Heart right ventricle (tissue), 16 donors: Measurements from ENCODE around the gene MARK1. TPM values are rescaled to one million over a fixed set of nuclear protein-coding genes. Genes with fewer than 3 reads are reported as not detected.

Source experiments
- ATAC-seq, 8 donors: fragments of 200-7000 bp; cut with Tn5 transposase; one replicate each; pipeline ENCODE4 v1.9.1; 2020; ENCODE audit warnings: mild to moderate bottlenecking in 8 of 8, moderate library complexity in 8 of 8, moderate number of reproducible peaks in 1 of 8
- DNase-seq, 2 donors: peaks; one replicate each; pipeline ENCODE4 v3.0.0-alpha.2; 2020
- H3K27ac ChIP-seq, 10 donors: fragments of 200-600 bp; sonication (generic) in 2 of 10; one replicate each; pipeline versions ENCODE4 v1.5.0 to v1.8.0; 2020 to 2022; ENCODE audit warnings: mild to moderate bottlenecking in 3 of 10
- H3K27me3 ChIP-seq, 7 donors: fragments of 200-600 bp; one replicate each; pipeline ENCODE4 v1.8.0; 2021 to 2022; ENCODE audit warnings: mild to moderate bottlenecking in 2 of 7
- H3K36me3 ChIP-seq, 9 donors: fragments of 200-600 bp; sonication (generic) in 1 of 9; one replicate each; pipeline versions ENCODE4 v1.5.0 to v1.8.0; 2020 to 2022; ENCODE audit warnings: mild to moderate bottlenecking in 2 of 9
- H3K4me1 ChIP-seq, 9 donors: fragments of 200-600 bp; sonication (generic) in 1 of 9; one replicate each; pipeline versions ENCODE4 v1.5.0 to v1.8.0; 2020 to 2022; ENCODE audit warnings: mild to moderate bottlenecking in 4 of 9
- H3K4me3 ChIP-seq, 10 donors: fragments of 200-600 bp; sonication (generic) in 2 of 10; one replicate each; pipeline versions ENCODE4 v1.5.0 to v1.8.0; 2020 to 2022; ENCODE audit warnings: mild to moderate bottlenecking in 7 of 10, moderate library complexity in 2 of 10
- H3K9me3 ChIP-seq, 11 donors: fragments of 200-600 bp in 10 of 11; sonication (generic) in 2 of 11; one replicate each; pipeline versions ENCODE4 v1.5.0 to v1.8.0; 2013 to 2022; ENCODE audit warnings: mild to moderate bottlenecking in 2 of 11, control low read depth in 1 of 11, moderate library complexity in 1 of 11
- CTCF ChIP-seq, 9 donors: fragments of 200-600 bp; sonication (generic) in 2 of 9; IDR thresholded peaks; one replicate each; pipeline versions ENCODE4 v1.5.0 to v1.8.0; 2021 to 2022; ENCODE audit warnings: antibody characterized with exemption in 9 of 9, mild to moderate bottlenecking in 5 of 9, moderate library complexity in 1 of 9
- WGBS, 2 donors: extraction: QIAGEN DNeasy Blood & Tissue Kit; methylation state at CpG; one replicate each; pipeline ENCODE4 v1.1.7; 2013; ENCODE audit warnings: inconsistent platforms in 1 of 2; 5-methylcytosine and 5-hydroxymethylcytosine counted together
- intact Hi-C, 10 donors: fragments of 100-400 bp; cut with DNase I; formaldehyde crosslinking; loops; one replicate each; pipeline versions ENCODE4 v1.11.1 to v1.14.2; 2022
- polyA plus RNA-seq, 2 donors: library from polyadenylated mRNA; stranded (reverse); fragments of 200-250 nt; gene quantifications; one replicate each; pipeline ENCODE4 v1.2.3, GENCODE V29; 2013
- total RNA-seq, 10 donors: library from RNA; stranded (reverse); fragmentation: NEBNext Ultra II Directional in 3 of 10; extraction: Animal tissue kit (Norgen Biotek cat#: 25700) in 3 of 10; gene quantifications; one replicate each; pipeline versions ENCODE4 v1.2.1 to v1.2.4, GENCODE V29; 2021 to 2023
- donor health status: Arrhythmogenic right ventricular cardiomyopathy.
- donor health status: ischemic (EF 13 %, LVEDD 7.1; RV severe dilation, severe dysfunction).
- donor health status: healthy with polysubstance abuse.
- donor health status: DM: no; HTN: yes; CAD: no.
- donor health status: DM: no; HTN: no; CAD: no.
- donor health status: ischemic (EF 25% LVEDD 6.9; RV normal size, moderate dysfunction).
- donor health status: ischemic (EF 25% LVEDD 5.7; RV mildly dilated, moderate dysfunction).
- donor health status: healthy.
- donor health status: DM: yes; HTN: yes; CAD: no.
- donor health status: Ischemic cardiomyopathy.
- donor health status: ischemic (EF 35%, LVEDD 5.7; RV mildly dilated, moderate dysfunction).
- donor health status: nonischemic (EF 11% LVEDD 7.7; RV severe dilation, severe dysfunction).
- donor health status: DM: yes; HTN: yes; CAD: no.
- donor health status: PGD.
- donor health status: ischemic (EF 29% LVEDD 5.4; RV normal size, mild dysfunction).
- donor health status: nonischemic (EF 23%, LVEDD 6.1; RV moderate dilation, normal function).

MARK1 gene
- total and polyA plus RNA-seq, 12 donors = 6.9 to 19.0 (median 14.9) TPM

GRCh38 chr1:220565670-220566069, 37.7 kb downstream of the MARK1 start:
- Histone ChIP-seq H3K36me3 (no peaks in the 10 kb centered on the region), H3K9me3 (no peaks in the 10 kb centered on the region), H3K27ac (no peak overlapping the region), H3K27me3 (no peaks in the 10 kb centered on the region), H3K4me3 (no peak overlapping the region), H3K4me1 (peaks cover 0 to 35% (median 10%) of the 10 kb centered on the region in 9 donors)
- no peak for TF ChIP-seq CTCF (IDR thresholded peaks at IDR 0.05)
- intact Hi-C loops = no loop called here
- DNase-seq = no peak
- no peak for ATAC-seq

GRCh38 chr1:220566869-220567268, 38.9 kb downstream of the MARK1 start:
- Histone ChIP-seq H3K36me3 (no peaks in the 10 kb centered on the region), H3K27me3 (no peaks in the 10 kb centered on the region), H3K27ac (no peak overlapping the region), H3K4me3 (no peak overlapping the region), H3K9me3 (no peaks in the 10 kb centered on the region), H3K4me1 (peaks cover 0 to 27% (median 10%) of the 10 kb centered on the region in 9 donors)
- WGBS, 2 donors = 95 to 96% methylated on average over 1 of the region's 1 CpG
- no peak for ATAC-seq
- DNase-seq = no peak
- TF ChIP-seq CTCF (IDR thresholded peaks at IDR 0.05) = no peak
- intact Hi-C loops = no loop called here

- no peak overlapping the region for H3K4me3 ChIP-seq
- WGBS, 2 donors = 92 to 94% methylated on average over 5 of the region's 5 CpGs
- intact Hi-C loops = no loop called here
- peaks cover 0 to 6% (median 0%) of the 10 kb centered on the region in 9 donors for H3K4me1 ChIP-seq
- peaks cover 0 to 35% (median 21%) of the 10 kb centered on the region in 11 donors for H3K9me3 ChIP-seq
- ATAC-seq = no peak
- no peak for TF ChIP-seq CTCF (IDR thresholded peaks at IDR 0.05)
- H3K27ac ChIP-seq = no peak overlapping the region
- no peaks in the 10 kb centered on the region for H3K36me3 ChIP-seq
- no peaks in the 10 kb centered on the region for H3K27me3 ChIP-seq
- no peak for DNase-seq
These were observed 44.5 kb downstream of the MARK1 start for GRCh38 chr1:220572416-220572815.

GRCh38 chr1:220573836-220574235, 45.9 kb downstream of the MARK1 start:
- H3K36me3 ChIP-seq = no peaks in the 10 kb centered on the region
- H3K27me3 ChIP-seq = no peaks in the 10 kb centered on the region
- H3K4me1 ChIP-seq = no peaks in the 10 kb centered on the region
- no peak overlapping the region for H3K27ac ChIP-seq
- no peak for TF ChIP-seq CTCF (IDR thresholded peaks at IDR 0.05)
- ATAC-seq (no peak), DNase-seq (no peak)
- H3K9me3 ChIP-seq = peaks cover 0 to 35% (median 21%) of the 10 kb centered on the region in 11 donors
- no peak overlapping the region for H3K4me3 ChIP-seq
- intact Hi-C loops = no loop called here
